T-cell (primary cell): ENCODE results near the gene LMO2. TPM values are rescaled to one million over a fixed set of nuclear protein-coding genes. Genes with fewer than 3 reads are reported as not detected.

Experiments used
- ATAC-seq, 4 experiments: fragments of 200-7000 bp in 3 of 4; fragments of 150-1000 bp in 1 of 4; cut with Tn5 transposase; replicated peaks in 1 of 4; 1 replicate in 3 of 4; 2 replicates in 1 of 4; pipeline ENCODE4 v1.10.0; 2021; ENCODE audit warnings: moderate library complexity in 3 of 4, mild to moderate bottlenecking in 2 of 4, moderate number of reproducible peaks in 1 of 4
- CTCF ChIA-PET, 2 donors: fragments of 300-600 bp; sonication (Branson Sonifier 250); formaldehyde crosslinking; loops; one replicate each; lab custom pipeline; 2022; ENCODE audit warnings: antibody characterized with exemption in 2 of 2; lab: Charles Lee
- POLR2A ChIA-PET, 2 donors: fragments of 300-600 bp; sonication (Branson Sonifier 250); formaldehyde crosslinking; loops; one replicate each; lab custom pipeline; 2022; ENCODE audit warnings: antibody characterized with exemption in 2 of 2; lab: Charles Lee
- DNase-seq, 35 experiments: peaks; one replicate each; pipeline versions ENCODE4 v3.0.0 to v3.0.0-alpha.2; 2013 to 2023
- H3K27ac ChIP-seq: one replicate; pipeline ENCODE4 v1.5.1; 2013; ENCODE audit warnings: low read length
- H3K27me3 ChIP-seq, 2 experiments: replicated peaks in 1 of 2; 1 replicate in 1 of 2; 2 replicates in 1 of 2; pipeline versions ENCODE4 v1.6.1 to v1.7.0; 2013; ENCODE audit warnings: low read length in 1 of 2, mixed read lengths in 1 of 2; ENCODE audit not compliant: control insufficient read depth in 2 of 2, insufficient read depth in 2 of 2; ENCODE audit errors: extremely low read depth in 1 of 2
- H3K36me3 ChIP-seq, 2 donors: 1 replicate in 1 of 2; 2 replicates in 1 of 2; pipeline versions ENCODE4 v1.6.1 to v1.7.0; 2013; ENCODE audit warnings: low read length in 1 of 2; ENCODE audit not compliant: control insufficient read depth in 2 of 2, insufficient read depth in 1 of 2; ENCODE audit errors: extremely low read depth in 1 of 2
- H3K4me1 ChIP-seq, 2 experiments: 1 replicate in 1 of 2; 2 replicates in 1 of 2; pipeline versions ENCODE4 v1.6.1 to v1.7.0; 2013; ENCODE audit warnings: low read length in 2 of 2, mixed read lengths in 1 of 2; ENCODE audit not compliant: insufficient read depth in 2 of 2, control insufficient read depth in 1 of 2; ENCODE audit errors: extremely low read depth in 1 of 2
- H3K4me3 ChIP-seq, 2 donors: 1 replicate in 1 of 2; 2 replicates in 1 of 2; pipeline versions ENCODE4 v1.5.1 to v1.7.0; 2013; ENCODE audit warnings: mild to moderate bottlenecking in 2 of 2, low read length in 1 of 2, moderate library complexity in 1 of 2; ENCODE audit not compliant: control insufficient read depth in 1 of 2; ENCODE audit errors: extremely low read depth in 1 of 2
- H3K9me3 ChIP-seq: 2 replicates; pipeline ENCODE4 v1.7.0; 2013
- H3K27ac Mint-ChIP-seq, 2 donors: one replicate each; pipeline ENCODE4 v1.8.0; 2020 to 2021; ENCODE audit warnings: mild to moderate bottlenecking in 2 of 2, mixed read lengths in 2 of 2
- H3K27me3 Mint-ChIP-seq, 2 donors: one replicate each; pipeline ENCODE4 v1.8.0; 2021 to 2022; ENCODE audit warnings: mixed read lengths in 2 of 2
- H3K36me3 Mint-ChIP-seq: one replicate; pipeline ENCODE4 v1.8.0; 2021; ENCODE audit warnings: mixed read lengths
- H3K4me1 Mint-ChIP-seq, 3 donors: one replicate each; pipeline ENCODE4 v1.8.0; 2020 to 2022; ENCODE audit warnings: mixed read lengths in 3 of 3, mild to moderate bottlenecking in 1 of 3
- H3K4me3 Mint-ChIP-seq, 3 donors: one replicate each; pipeline ENCODE4 v1.8.0; 2020 to 2022; ENCODE audit warnings: mild to moderate bottlenecking in 3 of 3, mixed read lengths in 3 of 3, moderate library complexity in 3 of 3
- H3K9me3 Mint-ChIP-seq, 3 donors: one replicate each; pipeline ENCODE4 v1.8.0; 2020 to 2022; ENCODE audit warnings: mixed read lengths in 3 of 3
- WGBS: methylation state at CpG from one replicate; pipeline ENCODE4 v1.1.5; 2013; ENCODE audit warnings: missing lambda C conversion rate; ENCODE audit not compliant: insufficient coverage; 5-methylcytosine and 5-hydroxymethylcytosine counted together
- total RNA-seq, 35 experiments: library from RNA in 6 of 35; stranded (reverse) in 6 of 35; fragments of 120-200 nt in 1 of 35; gene quantifications; one replicate each; pipeline versions ENCODE4 v1.2.1 to v1.2.4 and lab custom pipeline; 2013 to 2026

LMO2 gene
- total RNA-seq, 5 donors from 2014 or later (not counting 1 experiment from before 2014, with no cell fraction given) = 0.85 to 2.7 (median 1.6) TPM

GRCh38 chr11:33910296-33910957, 18.6 kb upstream of the LMO2 start:
- H3K36me3 ChIP-seq = no peaks in the 10 kb centered on the region
- no peak for ATAC-seq
- H3K27ac Mint-ChIP-seq = no peak overlapping the region
- peaks cover 0 to 20% of the 10 kb centered on the region in 2 experiments for H3K27me3 ChIP-seq
- no peak overlapping the region for H3K27ac ChIP-seq
- CTCF ChIA-PET = interaction anchor here in 1 of 2 donors (0.6 kb wide), 1 partner anchor 263 kb away, joined by 8 read pairs; no protein-coding TSS in a partner anchor
- POLR2A ChIA-PET = no interaction called here
- WGBS = 67% methylated on average over 3 of the region's 6 CpGs
- H3K9me3 Mint-ChIP-seq = peaks cover 0 to 10% (median 5%) of the 10 kb centered on the region in 3 donors
- H3K36me3 Mint-ChIP-seq = no peaks in the 10 kb centered on the region
- no peak for DNase-seq
- no peak overlapping the region for H3K4me3 ChIP-seq
- no peaks in the 10 kb centered on the region for H3K9me3 ChIP-seq
- H3K27me3 Mint-ChIP-seq = peaks cover 12 to 37% of the 10 kb centered on the region in 2 donors
- peaks cover 0 to 5% of the 10 kb centered on the region in 2 experiments for H3K4me1 ChIP-seq
- H3K4me3 Mint-ChIP-seq = no peak overlapping the region
- H3K4me1 Mint-ChIP-seq = peaks cover 6 to 13% (median 7%) of the 10 kb centered on the region in 3 donors

GRCh38 chr11:33909552-33909951, 17.7 kb upstream of the LMO2 start:
- no peak overlapping the region for H3K4me3 Mint-ChIP-seq
- peaks cover 0 to 20% of the 10 kb centered on the region in 2 experiments for H3K27me3 ChIP-seq
- DNase-seq (no peak), ATAC-seq (no peak)
- H3K9me3 Mint-ChIP-seq = peaks cover 0 to 10% (median 5%) of the 10 kb centered on the region in 3 donors
- H3K4me1 Mint-ChIP-seq = peaks cover 6 to 13% (median 7%) of the 10 kb centered on the region in 3 donors
- no peaks in the 10 kb centered on the region for H3K36me3 Mint-ChIP-seq
- no peaks in the 10 kb centered on the region for H3K36me3 ChIP-seq
- no peak overlapping the region for H3K27ac ChIP-seq
- peaks cover 12 to 39% of the 10 kb centered on the region in 2 donors for H3K27me3 Mint-ChIP-seq
- ChIA-PET CTCF (no interaction called here), POLR2A (no interaction called here)
- H3K27ac Mint-ChIP-seq = no peak overlapping the region
- no peaks in the 10 kb centered on the region for H3K9me3 ChIP-seq
- no peak overlapping the region for H3K4me3 ChIP-seq
- peaks cover 0 to 5% of the 10 kb centered on the region in 2 experiments for H3K4me1 ChIP-seq

GRCh38 chr11:33909150-33909549, 17.3 kb upstream of the LMO2 start:
- DNase-seq (no peak), ATAC-seq (no peak)
- no peak overlapping the region for H3K4me3 Mint-ChIP-seq
- WGBS = no CpG with 5 or more reads among the region's 3 CpGs
- Histone ChIP-seq H3K9me3 (no peaks in the 10 kb centered on the region), H3K4me1 (peaks cover 0 to 5% of the 10 kb centered on the region in 2 experiments), H3K27ac (no peak overlapping the region), H3K27me3 (peaks cover 0 to 20% of the 10 kb centered on the region in 2 experiments), H3K4me3 (no peak overlapping the region), H3K36me3 (no peaks in the 10 kb centered on the region)
- H3K27ac Mint-ChIP-seq = no peak overlapping the region
- POLR2A ChIA-PET = no interaction called here
- H3K9me3 Mint-ChIP-seq = peaks cover 0 to 7% (median 5%) of the 10 kb centered on the region in 3 donors
- peaks cover 14 to 42% of the 10 kb centered on the region in 2 donors for H3K27me3 Mint-ChIP-seq
- CTCF ChIA-PET = interaction anchor here (0.6 to 0.7 kb wide), 2 partner anchors 98 to 1137 kb away, joined by 3 to 4 read pairs; no protein-coding TSS in a partner anchor
- no peaks in the 10 kb centered on the region for H3K36me3 Mint-ChIP-seq
- peaks cover 6 to 13% (median 7%) of the 10 kb centered on the region in 3 donors for H3K4me1 Mint-ChIP-seq

GRCh38 chr11:33907421-33907820, 15.5 kb upstream of the LMO2 start:
- Histone ChIP-seq H3K36me3 (no peaks in the 10 kb centered on the region), H3K9me3 (no peaks in the 10 kb centered on the region), H3K27ac (no peak overlapping the region), H3K27me3 (peaks cover 0 to 23% of the 10 kb centered on the region in 2 experiments), H3K4me1 (peaks cover 0 to 5% of the 10 kb centered on the region in 2 experiments), H3K4me3 (no peak overlapping the region)
- Mint-ChIP-seq H3K36me3 (no peaks in the 10 kb centered on the region), H3K9me3 (no peaks in the 10 kb centered on the region), H3K4me3 (peak overlapping the region in 1 of 3 donors; percentile 13), H3K27me3 (peaks cover 24 to 46% of the 10 kb centered on the region in 2 donors), H3K4me1 (peaks cover 5 to 13% (median 7%) of the 10 kb centered on the region in 3 donors), H3K27ac (no peak overlapping the region)
- 100% methylated on average over 1 of the region's 9 CpGs for WGBS
- ATAC-seq (no peak), DNase-seq (no peak)
- ChIA-PET POLR2A (no interaction called here), CTCF (no interaction called here)

GRCh38 chr11:33906484-33907186, 14.8 kb upstream of the LMO2 start:
- peak overlapping the region in 1 of 3 donors; percentile 13 for H3K4me3 Mint-ChIP-seq

GRCh38 chr11:33904102-33904501, 12.2 kb upstream of the LMO2 start:
- Mint-ChIP-seq H3K36me3 (no peaks in the 10 kb centered on the region), H3K27ac (no peak overlapping the region), H3K27me3 (peaks cover 38 to 49% of the 10 kb centered on the region in 2 donors), H3K4me3 (no peak overlapping the region), H3K4me1 (peaks cover 5 to 13% (median 7%) of the 10 kb centered on the region in 3 donors), H3K9me3 (no peaks in the 10 kb centered on the region)
- H3K4me3 ChIP-seq = no peak overlapping the region
- peaks cover 0 to 26% of the 10 kb centered on the region in 2 experiments for H3K27me3 ChIP-seq
- DNase-seq (no peak), ATAC-seq (no peak)
- ChIA-PET POLR2A (no interaction called here), CTCF (interaction anchor here in 1 of 2 donors (0.5 kb wide), 1 partner anchor 563 kb away, joined by 3 read pairs; no protein-coding TSS in a partner anchor)
- H3K36me3 ChIP-seq = no peaks in the 10 kb centered on the region
- no peaks in the 10 kb centered on the region for H3K9me3 ChIP-seq
- peaks cover 0 to 5% of the 10 kb centered on the region in 2 experiments for H3K4me1 ChIP-seq
- H3K27ac ChIP-seq = no peak overlapping the region
- WGBS = 63% methylated on average over 4 of the region's 5 CpGs

More at GRCh38 chr11:33906484-33907186, 14.8 kb upstream of the LMO2 start:
- Histone ChIP-seq H3K9me3 (no peaks in the 10 kb centered on the region), H3K4me1 (peaks cover 0 to 5% of the 10 kb centered on the region in 2 experiments), H3K4me3 (no peak overlapping the region), H3K27me3 (peaks cover 0 to 28% of the 10 kb centered on the region in 2 experiments), H3K36me3 (no peaks in the 10 kb centered on the region), H3K27ac (no peak overlapping the region)
- CTCF ChIA-PET = no interaction called here
- WGBS = 84% methylated on average over 6 of the region's 11 CpGs
- no peak for DNase-seq
- peaks cover 24 to 52% of the 10 kb centered on the region in 2 donors for H3K27me3 Mint-ChIP-seq
- no peak for ATAC-seq
- H3K4me1 Mint-ChIP-seq = peaks cover 5 to 13% (median 7%) of the 10 kb centered on the region in 3 donors
- no peaks in the 10 kb centered on the region for H3K9me3 Mint-ChIP-seq
- H3K27ac Mint-ChIP-seq = no peak overlapping the region
- no peaks in the 10 kb centered on the region for H3K36me3 Mint-ChIP-seq
- POLR2A ChIA-PET = no interaction called here
